SJSA1 (cell line): ENCODE measurements around the gene TMEM120B. TPM values are rescaled to one million over a fixed set of nuclear protein-coding genes. Genes with fewer than 3 reads are reported as not detected.
A peak's percentile ranks its signal among the peaks of the same experiment; 100 is the strongest.

ENCODE experiments used
- DNase-seq, 2 experiments: peaks; one replicate each; pipeline ENCODE4 v3.0.0-alpha.2; 2015 to 2020; ENCODE audit warnings: low spot score in 2 of 2, low read depth in 1 of 2
- H3K27ac ChIP-seq: fragments of 250-450 bp; sonication (Bioruptor Pico); 2 replicates; pipeline ENCODE4 v1.5.1; 2020; ENCODE audit warnings: mild to moderate bottlenecking, moderate library complexity
- H3K27me3 ChIP-seq: fragments of 250-450 bp; sonication (Bioruptor Pico); replicated peaks from 2 replicates; pipeline ENCODE4 v1.5.1; 2020; ENCODE audit warnings: mild to moderate bottlenecking, moderate library complexity
- H3K36me3 ChIP-seq: fragments of 250-450 bp; sonication (Bioruptor Pico); 2 replicates; pipeline ENCODE4 v1.5.1; 2020; ENCODE audit warnings: mild to moderate bottlenecking
- H3K4me1 ChIP-seq: fragments of 250-450 bp; sonication (Bioruptor Pico); replicated peaks from 2 replicates; pipeline ENCODE4 v1.6.1; 2021; ENCODE audit warnings: mild to moderate bottlenecking
- H3K4me3 ChIP-seq: fragments of 250-450 bp; sonication (Bioruptor Pico); 2 replicates; pipeline ENCODE4 v1.5.1; 2020; ENCODE audit warnings: mild to moderate bottlenecking
- H3K9me3 ChIP-seq: fragments of 250-450 bp; sonication (Bioruptor Pico); replicated peaks from 2 replicates; pipeline ENCODE4 v1.5.1; 2020; ENCODE audit warnings: mild to moderate bottlenecking
- total RNA-seq: library from RNA; depleted of rRNA; stranded (reverse); fragments of >200 nt; shearing (Covaris generic); gene quantifications from 2 replicates; pipeline ENCODE4 v1.2.3, GENCODE V29; 2014

Gene TMEM120B
- total RNA-seq, 1 experiment from 2014 or later: 14.0 TPM

DNA sequence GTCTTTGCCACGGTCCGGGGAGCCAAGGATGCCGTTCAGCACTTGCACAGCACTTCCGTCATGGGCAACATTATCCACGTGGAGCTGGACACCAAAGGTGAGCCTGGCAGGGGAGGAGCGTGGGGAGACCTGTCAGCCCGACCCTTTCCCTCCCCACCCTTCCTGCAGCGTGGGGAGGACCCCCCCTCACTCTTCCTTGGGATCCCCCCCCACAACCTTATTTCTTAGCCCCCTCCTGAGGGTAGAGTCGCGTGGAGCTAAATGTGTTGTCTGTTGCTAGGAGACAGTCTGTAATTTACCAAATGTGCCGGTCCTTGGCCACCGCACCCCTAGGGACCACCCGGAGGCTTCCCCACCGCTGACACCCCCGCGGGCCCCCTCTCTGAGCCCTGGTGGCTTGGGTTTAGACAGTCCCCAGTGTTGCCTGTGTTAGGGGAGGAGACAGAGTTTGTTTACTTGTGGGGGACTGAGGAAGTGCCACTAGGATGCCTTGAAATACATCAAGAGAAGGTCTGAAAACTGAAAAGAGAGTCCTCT, 93.5 kb downstream of the TMEM120B start:
- peak in 1 of 2 experiments; percentile 22 for DNase-seq
- no peaks in the 10 kb centered on the region for H3K9me3 ChIP-seq
- no peaks in the 10 kb centered on the region for H3K27me3 ChIP-seq
- peaks cover 32% of the 10 kb centered on the region for H3K4me1 ChIP-seq
- peaks cover 50% of the 10 kb centered on the region for H3K36me3 ChIP-seq
- H3K27ac ChIP-seq: peak overlapping the region; percentile 10; the same call in 1 of the 2 replicates
- peak overlapping the region; percentile 53 for H3K4me3 ChIP-seq

DNA sequence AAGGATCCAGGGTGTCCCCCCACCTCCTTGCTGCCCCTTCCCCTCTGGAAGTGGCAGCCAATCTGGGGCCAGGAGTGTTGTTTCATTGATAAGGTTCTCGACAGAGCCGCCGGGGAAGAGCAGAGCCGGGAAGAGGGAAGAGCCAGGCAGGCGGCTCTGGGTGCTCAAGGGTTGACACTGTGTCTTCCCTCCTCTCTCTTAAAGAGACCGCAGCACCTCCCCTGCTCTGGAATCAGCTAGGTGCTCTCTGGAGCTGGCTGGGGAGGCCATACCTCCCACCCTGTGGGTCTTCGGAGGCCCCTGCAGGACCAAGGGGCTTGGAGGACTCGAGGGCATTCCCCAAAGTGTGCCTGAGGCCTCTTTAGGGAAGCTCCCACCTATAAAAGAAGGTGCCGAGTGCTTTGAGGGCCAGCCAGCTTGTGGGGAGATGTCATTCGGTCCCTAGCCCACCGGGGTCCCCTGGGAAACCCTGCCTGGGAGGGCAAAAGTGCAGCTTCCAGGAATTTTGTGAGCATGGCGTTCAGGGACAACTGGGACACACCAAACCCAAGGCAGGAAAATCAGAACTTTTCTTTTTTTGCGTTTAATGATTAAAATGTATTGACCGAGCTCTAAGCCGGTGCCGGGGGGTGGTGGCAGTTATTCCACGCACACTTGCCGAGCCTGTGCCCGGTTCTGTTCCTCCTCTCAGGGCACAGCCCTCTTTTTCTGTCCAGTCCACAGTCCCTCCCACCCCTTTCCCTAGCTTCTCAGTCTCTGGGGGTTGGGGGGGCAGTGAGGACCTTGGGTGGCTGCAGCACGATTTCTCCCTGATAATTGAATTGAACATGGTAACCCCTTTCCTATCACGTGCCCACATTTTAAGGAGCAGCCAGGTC, 94.2 kb downstream of the TMEM120B start:
- Histone ChIP-seq H3K36me3 (peaks cover 55% of the 10 kb centered on the region), H3K4me1 (peaks cover 32% of the 10 kb centered on the region), H3K27ac (peak overlapping the region; percentile 10; the same call in 1 of the 2 replicates), H3K9me3 (no peaks in the 10 kb centered on the region), H3K27me3 (no peaks in the 10 kb centered on the region), H3K4me3 (peak overlapping the region; percentile 53)
- DNase-seq: no peak

DNA sequence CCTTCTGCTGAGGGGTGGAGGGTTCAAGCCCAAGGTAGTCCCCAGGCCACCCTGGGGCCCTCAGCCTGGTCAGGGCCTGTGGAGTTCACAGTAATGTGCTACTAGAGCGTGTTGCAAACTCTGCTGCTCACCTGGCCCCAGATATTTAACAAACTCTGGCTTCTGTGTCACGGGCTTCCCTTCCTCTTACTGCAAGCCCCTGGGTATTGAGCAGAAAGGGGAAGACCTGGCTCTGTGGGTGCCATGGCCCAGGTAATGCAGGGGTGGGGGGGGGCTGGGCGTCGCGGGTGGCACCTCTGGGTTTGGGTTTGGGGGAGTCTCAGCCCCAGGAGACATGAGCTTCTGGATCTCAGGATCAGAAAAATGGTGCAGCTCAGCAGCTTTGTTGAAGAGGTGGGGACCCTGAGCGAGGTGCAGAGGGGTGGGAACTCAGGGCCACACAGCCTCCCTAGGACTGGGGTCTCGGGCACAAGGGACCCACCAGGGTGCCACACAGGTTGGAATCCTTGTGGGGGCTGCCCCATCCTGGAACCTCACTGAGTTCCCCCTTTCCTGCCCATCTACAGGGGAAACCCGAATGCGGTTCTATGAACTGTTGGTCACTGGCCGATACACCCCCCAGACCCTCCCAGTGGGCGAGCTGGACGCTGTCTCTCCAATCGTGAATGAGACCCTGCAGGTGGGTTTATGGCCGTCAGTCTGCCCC, 95.2 kb downstream of the TMEM120B start:
- Histone ChIP-seq H3K27me3 (no peaks in the 10 kb centered on the region), H3K4me3 (no peak overlapping the region), H3K36me3 (peaks cover 61% of the 10 kb centered on the region), H3K9me3 (no peaks in the 10 kb centered on the region), H3K27ac (no peak overlapping the region), H3K4me1 (peaks cover 31% of the 10 kb centered on the region)
- no peak for DNase-seq

DNA sequence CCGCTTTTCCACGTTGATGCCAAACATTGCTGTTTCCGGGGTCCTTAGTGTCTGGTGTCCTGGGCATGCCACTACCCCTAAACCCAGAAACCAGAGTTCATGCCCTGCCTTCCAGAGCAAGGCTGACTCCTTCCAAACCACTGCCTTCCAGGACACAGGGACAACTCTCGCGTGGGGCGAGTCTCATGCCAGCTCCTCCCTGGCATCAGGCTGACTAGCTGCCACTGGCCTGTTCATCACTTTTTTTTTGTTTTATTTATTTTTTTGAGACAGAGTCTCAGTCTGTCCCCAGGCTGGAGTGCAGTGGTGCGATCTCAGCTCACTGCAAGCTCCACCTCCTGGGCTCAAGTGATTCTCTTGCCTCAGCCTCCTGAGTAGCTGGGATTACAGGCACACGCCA, 96.1 kb downstream of the TMEM120B start:
- Histone ChIP-seq H3K4me3 (no peak overlapping the region), H3K27ac (no peak overlapping the region), H3K36me3 (peaks cover 69% of the 10 kb centered on the region), H3K9me3 (no peaks in the 10 kb centered on the region), H3K4me1 (peaks cover 31% of the 10 kb centered on the region), H3K27me3 (no peaks in the 10 kb centered on the region)
- DNase-seq: no peak

DNA sequence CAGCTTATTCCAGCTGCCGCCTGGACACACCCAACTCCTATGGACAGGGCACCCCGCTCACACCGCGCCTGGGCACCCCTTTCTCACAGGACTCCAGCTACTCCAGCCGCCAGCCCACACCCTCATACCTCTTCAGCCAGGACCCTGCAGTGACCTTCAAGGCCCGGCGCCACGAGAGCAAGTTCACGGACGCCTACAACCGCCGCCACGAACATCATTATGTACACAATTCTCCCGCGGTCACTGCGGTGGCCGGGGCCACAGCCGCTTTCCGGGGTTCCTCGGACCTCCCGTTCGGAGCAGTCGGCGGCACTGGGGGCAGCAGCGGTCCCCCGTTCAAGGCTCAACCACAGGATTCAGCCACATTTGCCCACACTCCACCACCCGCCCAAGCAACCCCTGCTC, 97.2 kb downstream of the TMEM120B start:
- DNase-seq: no peak
- Histone ChIP-seq H3K36me3 (peaks cover 76% of the 10 kb centered on the region), H3K27me3 (no peaks in the 10 kb centered on the region), H3K27ac (no peak overlapping the region), H3K9me3 (no peaks in the 10 kb centered on the region), H3K4me3 (no peak overlapping the region), H3K4me1 (peaks cover 31% of the 10 kb centered on the region)

DNA sequence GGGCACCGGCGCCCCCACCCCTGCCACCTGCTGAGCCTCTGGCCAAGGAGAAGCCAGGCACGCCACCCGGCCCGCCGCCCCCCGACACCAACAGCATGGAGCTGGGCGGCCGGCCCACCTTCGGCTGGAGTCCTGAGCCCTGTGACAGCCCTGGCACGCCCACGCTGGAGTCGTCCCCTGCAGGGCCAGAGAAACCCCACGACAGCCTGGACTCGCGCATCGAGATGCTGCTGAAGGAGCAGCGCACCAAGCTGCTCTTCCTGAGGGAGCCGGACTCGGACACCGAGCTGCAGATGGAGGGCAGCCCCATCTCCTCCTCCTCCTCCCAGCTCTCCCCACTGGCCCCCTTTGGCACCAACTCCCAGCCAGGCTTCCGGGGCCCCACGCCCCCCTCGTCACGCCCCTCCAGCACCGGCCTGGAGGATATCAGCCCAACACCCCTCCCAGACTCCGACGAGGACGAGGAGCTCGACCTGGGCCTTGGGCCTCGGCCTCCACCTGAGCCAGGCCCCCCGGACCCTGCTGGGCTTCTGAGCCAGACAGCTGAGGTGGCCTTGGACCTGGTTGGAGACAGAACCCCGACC, 97.8 kb downstream of the TMEM120B start:
- Histone ChIP-seq H3K4me3 (no peak overlapping the region), H3K9me3 (no peaks in the 10 kb centered on the region), H3K36me3 (peaks cover 82% of the 10 kb centered on the region), H3K27ac (no peak overlapping the region), H3K4me1 (peaks cover 31% of the 10 kb centered on the region), H3K27me3 (no peaks in the 10 kb centered on the region)
- DNase-seq: no peak

DNA sequence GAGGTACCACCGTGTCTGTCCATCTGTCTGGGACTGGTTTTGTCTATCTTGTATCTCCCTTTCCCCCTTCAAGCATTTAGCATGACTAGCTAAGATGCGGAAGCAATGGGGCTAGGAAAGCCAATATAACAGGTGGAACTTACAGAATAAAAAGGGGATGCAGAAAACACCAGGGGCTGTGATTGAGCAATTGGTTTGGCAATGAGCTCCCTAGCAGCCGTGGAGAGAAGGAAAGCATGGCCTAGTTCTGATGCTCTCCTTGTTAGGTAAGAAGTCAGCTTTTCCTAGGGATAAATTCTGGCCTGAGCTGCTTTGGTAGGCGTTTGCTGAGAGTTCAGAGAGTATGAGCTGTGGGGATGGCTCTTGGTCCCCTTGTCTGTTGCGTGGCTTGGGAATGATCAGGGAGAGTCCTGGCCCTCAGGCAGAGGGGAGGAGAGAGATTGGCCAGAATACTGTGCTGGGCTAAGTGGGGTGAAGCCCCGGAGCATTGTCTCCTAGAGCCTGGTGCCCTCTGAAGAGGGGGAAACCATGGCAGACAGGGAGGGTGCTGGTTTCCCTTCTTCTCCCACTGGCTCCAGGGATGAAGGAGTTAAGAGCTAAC, 98.4 kb downstream of the TMEM120B start:
- H3K27me3 ChIP-seq: no peaks in the 10 kb centered on the region
- DNase-seq: no peak
- no peak overlapping the region for H3K4me3 ChIP-seq
- no peak overlapping the region for H3K27ac ChIP-seq
- H3K4me1 ChIP-seq: peaks cover 29% of the 10 kb centered on the region
- no peaks in the 10 kb centered on the region for H3K9me3 ChIP-seq
- peaks cover 82% of the 10 kb centered on the region for H3K36me3 ChIP-seq

DNA sequence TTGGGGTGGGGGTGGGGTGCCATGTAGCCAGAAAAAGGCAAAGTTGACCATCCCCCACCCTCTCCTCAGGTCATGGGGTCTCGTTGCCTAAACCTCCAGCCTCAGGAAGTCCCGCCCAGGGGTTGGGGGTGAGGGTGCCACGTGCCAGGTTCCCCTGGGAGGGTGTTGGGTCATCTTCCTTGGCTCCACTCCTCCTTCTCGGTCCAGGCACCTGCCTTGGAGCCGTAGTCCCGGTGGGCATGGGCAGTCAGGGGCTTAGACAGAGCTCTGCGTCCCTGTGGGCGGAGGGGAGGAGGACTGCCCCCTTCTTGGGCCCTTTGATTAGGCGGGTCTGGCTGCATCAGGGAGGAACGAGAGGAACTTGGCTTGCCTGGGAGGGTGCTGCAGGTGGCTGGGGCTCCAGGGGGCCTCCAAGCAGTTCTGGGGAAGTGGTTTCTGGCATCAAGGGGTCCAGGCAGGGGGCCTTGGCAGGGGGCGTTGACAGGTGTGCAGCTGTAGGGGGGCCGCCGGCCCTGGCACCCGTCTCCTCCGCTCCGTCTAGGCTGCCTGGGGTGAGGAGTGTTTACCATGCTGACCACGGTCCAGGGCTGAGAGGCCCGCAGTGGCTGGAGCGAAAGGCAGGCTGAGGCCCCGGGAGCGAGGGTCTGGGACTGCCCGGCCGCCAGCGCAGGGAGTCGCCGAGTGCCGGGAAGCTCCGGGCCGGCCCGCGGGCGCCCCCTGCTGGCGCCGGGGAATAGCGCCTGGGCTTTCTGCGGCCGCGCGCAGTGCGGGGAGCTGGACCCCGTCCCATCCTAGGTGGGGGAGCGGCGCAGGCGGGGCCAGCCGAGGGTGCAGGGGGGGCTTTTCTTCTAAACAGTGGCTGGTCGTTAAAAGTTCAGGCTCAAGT, 99.1 kb downstream of the TMEM120B start:
- Histone ChIP-seq H3K27ac (no peak overlapping the region), H3K4me1 (peaks cover 21% of the 10 kb centered on the region), H3K36me3 (peaks cover 79% of the 10 kb centered on the region), H3K9me3 (no peaks in the 10 kb centered on the region), H3K4me3 (peak overlapping the region; percentile 29), H3K27me3 (no peaks in the 10 kb centered on the region)
- DNase-seq: peak; percentile 62 to 71

DNA sequence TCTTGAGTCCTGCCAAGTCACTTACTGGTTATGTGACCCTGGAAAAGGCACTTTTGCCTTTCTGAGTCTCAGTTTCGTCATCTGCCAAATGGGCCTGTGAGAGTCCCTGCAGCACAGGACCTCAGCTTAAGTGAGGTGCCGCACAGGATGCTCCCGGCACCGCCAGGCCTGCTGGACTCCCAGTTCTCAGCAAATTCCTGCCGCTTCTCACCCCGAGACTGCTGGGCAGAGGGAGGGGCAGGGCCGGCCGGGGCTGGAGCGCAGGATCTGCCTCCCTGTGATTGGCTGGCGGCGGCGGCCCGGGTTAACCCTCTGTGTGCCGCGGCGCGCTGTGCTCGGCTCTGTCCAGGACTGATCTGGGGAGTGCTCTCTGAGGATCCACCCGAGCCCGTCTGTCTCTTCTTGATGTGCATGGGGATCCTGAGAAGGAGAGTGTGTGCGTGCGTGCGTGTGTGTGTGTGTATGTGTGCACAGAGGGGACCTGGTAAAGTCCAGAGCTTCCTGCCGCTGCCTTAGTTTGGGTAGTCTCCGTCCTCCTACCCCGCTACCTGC, 99.8 kb downstream of the TMEM120B start:
- H3K36me3 ChIP-seq: peaks cover 82% of the 10 kb centered on the region

DNA sequence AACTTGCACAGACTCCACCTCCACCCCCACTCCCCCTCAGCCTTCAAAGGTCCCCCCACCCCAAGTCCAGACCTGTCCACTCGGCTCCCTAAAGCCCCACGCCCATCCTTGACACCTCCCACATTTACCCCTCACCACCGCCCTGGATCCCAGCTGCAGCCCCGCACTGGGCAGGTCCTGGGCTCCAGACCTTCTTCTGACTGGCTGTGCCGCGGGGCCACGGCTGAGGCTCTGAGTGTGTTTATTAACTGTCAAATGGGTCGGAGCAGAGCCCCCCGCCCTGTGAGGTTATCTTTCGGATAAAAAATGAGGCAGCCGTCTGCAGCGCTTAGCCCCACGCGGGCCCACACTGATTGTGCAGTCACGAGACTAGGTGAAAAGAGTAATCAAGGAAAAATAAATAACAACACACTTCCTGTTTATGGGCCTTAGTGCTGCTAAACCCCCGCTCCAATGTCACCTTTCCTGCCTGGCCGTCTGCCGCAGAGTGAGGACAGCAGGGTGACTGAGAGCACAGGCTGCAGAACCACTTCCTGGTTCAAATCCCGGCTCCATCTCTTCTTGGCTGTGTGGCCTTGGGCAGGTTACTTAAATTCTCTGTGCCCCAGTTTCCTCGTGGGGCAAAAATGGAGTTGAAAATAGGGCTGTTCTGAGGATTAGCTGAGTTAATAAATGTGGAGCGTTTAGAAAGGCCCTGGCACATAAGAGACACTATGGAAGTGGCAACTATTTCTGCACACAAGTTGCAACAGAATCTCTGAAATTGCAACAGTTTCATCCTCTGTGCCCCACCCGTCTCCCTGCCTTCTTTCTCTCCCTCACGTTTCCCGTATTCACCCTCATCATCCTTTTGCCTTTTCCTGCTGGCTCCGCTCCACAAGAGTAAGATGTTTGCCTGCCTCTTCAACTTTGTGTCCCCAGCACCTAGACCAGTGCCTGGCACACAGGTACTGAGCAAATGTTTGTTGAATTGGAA, 100.7 kb downstream of the TMEM120B start:
- Histone ChIP-seq H3K4me3 (no peak overlapping the region), H3K4me1 (peaks cover 17% of the 10 kb centered on the region), H3K9me3 (no peaks in the 10 kb centered on the region), H3K36me3 (peaks cover 86% of the 10 kb centered on the region), H3K27ac (no peak overlapping the region), H3K27me3 (no peaks in the 10 kb centered on the region)
- DNase-seq: no peak

More for the DNA sequence above, 99.8 kb downstream of the TMEM120B start:
- H3K27me3 ChIP-seq: no peaks in the 10 kb centered on the region
- H3K27ac ChIP-seq: no peak overlapping the region
- no peaks in the 10 kb centered on the region for H3K9me3 ChIP-seq
- H3K4me1 ChIP-seq: peaks cover 17% of the 10 kb centered on the region
- H3K4me3 ChIP-seq: peak overlapping the region; percentile 29
- DNase-seq: peak in 1 of 2 experiments; percentile 39

DNA sequence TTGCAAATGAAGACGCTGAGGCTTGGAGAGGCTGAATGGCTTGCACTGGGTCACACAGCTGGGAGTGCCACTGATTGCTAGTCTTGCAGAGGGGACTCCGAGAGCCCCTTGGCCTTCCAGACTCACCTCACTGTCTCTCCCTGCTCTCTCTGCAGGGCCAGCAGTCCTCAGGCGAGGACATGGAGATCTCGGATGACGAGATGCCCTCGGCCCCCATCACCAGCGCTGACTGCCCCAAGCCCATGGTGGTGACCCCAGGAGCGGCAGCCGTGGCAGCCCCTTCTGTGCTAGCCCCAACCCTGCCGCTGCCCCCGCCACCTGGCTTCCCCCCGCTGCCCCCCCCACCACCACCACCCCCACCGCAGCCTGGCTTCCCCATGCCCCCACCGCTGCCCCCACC, 101.4 kb downstream of the TMEM120B start:
- peaks cover 81% of the 10 kb centered on the region for H3K36me3 ChIP-seq
- H3K27ac ChIP-seq: no peak overlapping the region

More for the DNA sequence above, 101.4 kb downstream of the TMEM120B start:
- Histone ChIP-seq H3K4me1 (peaks cover 17% of the 10 kb centered on the region), H3K9me3 (no peaks in the 10 kb centered on the region), H3K27me3 (no peaks in the 10 kb centered on the region), H3K4me3 (no peak overlapping the region)
- DNase-seq: no peak
